ENCODE measurements around the gene UQCRC2.

DNA sequence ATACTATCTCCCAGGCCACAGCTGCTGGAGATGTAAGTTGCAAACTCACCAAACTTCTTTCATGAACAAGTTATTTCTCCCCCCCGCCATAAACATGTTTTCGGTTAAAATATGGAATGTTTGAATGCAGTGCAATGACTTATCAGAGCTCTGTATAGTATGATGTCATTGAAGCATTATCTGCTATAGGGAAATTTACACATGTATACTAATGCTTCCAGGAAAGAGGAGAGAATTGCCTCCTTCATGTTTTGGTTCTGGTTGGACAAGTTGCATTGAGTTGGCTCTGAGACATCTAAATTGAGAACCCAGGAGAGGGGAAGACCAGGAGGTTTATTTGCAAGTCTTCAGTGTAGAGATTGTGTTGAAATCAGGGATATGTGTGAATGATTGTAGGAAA lies 20.8 kb downstream of the UQCRC2 start:
- TF ChIP-seq, protein P1, sequence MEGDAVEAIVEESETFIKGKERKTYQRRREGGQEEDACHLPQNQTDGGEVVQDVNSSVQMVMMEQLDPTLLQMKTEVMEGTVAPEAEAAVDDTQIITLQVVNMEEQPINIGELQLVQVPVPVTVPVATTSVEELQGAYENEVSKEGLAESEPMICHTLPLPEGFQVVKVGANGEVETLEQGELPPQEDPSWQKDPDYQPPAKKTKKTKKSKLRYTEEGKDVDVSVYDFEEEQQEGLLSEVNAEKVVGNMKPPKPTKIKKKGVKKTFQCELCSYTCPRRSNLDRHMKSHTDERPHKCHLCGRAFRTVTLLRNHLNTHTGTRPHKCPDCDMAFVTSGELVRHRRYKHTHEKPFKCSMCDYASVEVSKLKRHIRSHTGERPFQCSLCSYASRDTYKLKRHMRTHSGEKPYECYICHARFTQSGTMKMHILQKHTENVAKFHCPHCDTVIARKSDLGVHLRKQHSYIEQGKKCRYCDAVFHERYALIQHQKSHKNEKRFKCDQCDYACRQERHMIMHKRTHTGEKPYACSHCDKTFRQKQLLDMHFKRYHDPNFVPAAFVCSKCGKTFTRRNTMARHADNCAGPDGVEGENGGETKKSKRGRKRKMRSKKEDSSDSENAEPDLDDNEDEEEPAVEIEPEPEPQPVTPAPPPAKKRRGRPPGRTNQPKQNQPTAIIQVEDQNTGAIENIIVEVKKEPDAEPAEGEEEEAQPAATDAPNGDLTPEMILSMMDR (IDR thresholded peaks at IDR 0.05), result no peak
- TF ChIP-seq POLR2A (IDR thresholded peaks at IDR 0.05), result no peak

Measured in lower leg skin (tissue), 3 donors.